Measurements from ENCODE around the gene EMILIN3. TPM values are rescaled to one million over a fixed set of nuclear protein-coding genes. Genes with fewer than 3 reads are reported as not detected.

EMILIN3 gene
- 0.40 and 1.2 TPM in 2 replicates for total RNA-seq

GRCh38 chr20:41366546-41367392, at the start of gene EMILIN3:
Gene EMILIN3 (minus strand): TSS chr20:41366818. CDS start chr20:41366634, 184 bp downstream.
- DNase-seq (ENCODE audit: low read depth): no peak
- no peak for TF ChIP-seq CTCF (conservative IDR thresholded peaks at IDR 0.05; ENCODE audit: low read depth, low read length)
- no peak within 1 kb of the TSS for H3K4me3 ChIP-seq (ENCODE audit: low read depth, low read length)

- no peak for DNase-seq (ENCODE audit: low read depth)
- no peak for TF ChIP-seq CTCF (conservative IDR thresholded peaks at IDR 0.05; ENCODE audit: low read depth, low read length)
Measured at GRCh38 chr20:41415191-41415590, 48.6 kb upstream of the EMILIN3 start.

GRCh38 chr20:41413169-41413568, 46.6 kb upstream of the EMILIN3 start:
- no peak for DNase-seq (ENCODE audit: low read depth)
- H3K4me3 ChIP-seq (ENCODE audit: low read depth, low read length): no peak overlapping the region
- TF ChIP-seq CTCF (conservative IDR thresholded peaks at IDR 0.05; ENCODE audit: low read depth, low read length): no peak

More at GRCh38 chr20:41415191-41415590, 48.6 kb upstream of the EMILIN3 start:
- no peak overlapping the region for H3K4me3 ChIP-seq (ENCODE audit: low read depth, low read length)

- no peak overlapping the region for H3K4me3 ChIP-seq (ENCODE audit: low read depth, low read length)
- DNase-seq (ENCODE audit: low read depth): no peak
- no peak for TF ChIP-seq CTCF (conservative IDR thresholded peaks at IDR 0.05; ENCODE audit: low read depth, low read length)
Measured at GRCh38 chr20:41412324-41413120, 45.9 kb upstream of the EMILIN3 start.

GRCh38 chr20:41411391-41411847, 44.8 kb upstream of the EMILIN3 start:
- no peak for DNase-seq (ENCODE audit: low read depth)

GRCh38 chr20:41408986-41409385, 42.4 kb upstream of the EMILIN3 start:
- DNase-seq (ENCODE audit: low read depth): no peak
- no peak overlapping the region for H3K4me3 ChIP-seq (ENCODE audit: low read depth, low read length)
- TF ChIP-seq CTCF (conservative IDR thresholded peaks at IDR 0.05; ENCODE audit: low read depth, low read length): no peak

More at GRCh38 chr20:41411391-41411847, 44.8 kb upstream of the EMILIN3 start:
- H3K4me3 ChIP-seq (ENCODE audit: low read depth, low read length): no peak overlapping the region
- peak; percentile 51 for TF ChIP-seq CTCF (conservative IDR thresholded peaks at IDR 0.05; ENCODE audit: low read depth, low read length)
